HG03066 (cell line): ENCODE measurements around the gene OPRM1.
"Not testable (repeated sequence)": the region's sequence is repeated elsewhere in the genome, so short reads cannot be mapped to it uniquely, and the experiment has no call there.

Source experiments
- ATAC-seq: cut with Tn5 transposase; IDR thresholded peaks from one replicate; pipeline ENCODE4 v1.9.1; 2021; ENCODE audit warnings: low read depth; ENCODE audit not compliant: unreplicated experiment

OPRM1 gene

DNA sequence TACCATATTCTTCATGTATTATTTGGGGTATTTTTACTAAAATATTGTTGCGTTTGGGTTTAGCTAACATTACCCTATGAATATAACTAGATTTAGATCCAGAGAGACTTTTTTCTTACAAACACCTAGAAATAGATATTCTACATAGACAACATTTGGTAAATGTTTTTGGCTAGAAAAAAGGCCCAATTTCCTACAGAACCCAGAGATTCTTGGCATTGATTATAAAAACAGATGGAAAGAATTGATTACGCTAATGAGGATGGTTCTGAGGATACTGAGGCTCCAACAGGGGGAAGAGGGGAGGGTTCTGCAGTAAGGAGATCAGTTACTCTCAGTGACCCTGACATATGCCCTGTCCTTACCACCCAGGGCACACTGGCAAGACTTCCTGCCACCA, 194.3 kb downstream of the OPRM1 start:
- ATAC-seq = no peak

DNA sequence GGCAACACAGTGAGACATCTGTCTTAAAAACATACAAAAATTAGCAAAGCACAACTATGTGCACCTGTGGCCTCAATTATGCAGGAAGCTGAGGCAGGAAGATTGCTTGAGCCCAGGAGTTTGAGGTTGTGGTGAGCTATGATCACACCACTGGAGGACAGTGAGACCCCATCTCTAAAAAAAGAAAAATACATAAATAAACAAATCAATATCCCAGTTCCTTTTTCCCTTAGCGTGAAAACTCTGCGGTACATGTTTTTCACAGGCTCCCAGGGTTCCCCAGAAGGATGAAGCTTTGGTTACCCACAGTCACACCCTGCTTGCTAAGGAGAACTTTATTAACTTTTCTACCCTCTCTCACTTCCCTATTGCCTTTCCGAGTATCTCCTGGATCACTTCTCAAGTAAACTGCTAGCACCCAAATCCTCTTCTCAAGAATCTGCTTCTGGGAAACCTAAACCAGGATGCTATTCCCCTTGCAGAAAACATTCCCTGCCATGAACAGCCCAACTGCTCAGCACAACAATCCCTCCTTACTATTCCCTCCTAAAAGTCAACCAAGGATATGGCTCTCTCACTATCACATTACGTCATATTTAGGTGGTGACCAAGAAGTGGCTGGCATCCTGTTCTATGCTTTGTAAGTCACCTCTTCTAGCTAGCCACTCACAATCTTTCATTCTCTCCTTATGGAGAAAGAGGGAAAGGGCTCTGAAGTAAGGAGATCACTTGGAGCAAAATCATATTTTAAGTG, 195.2 kb downstream of the OPRM1 start:
- ATAC-seq = peak; percentile 66

GRCh38 chr6:154236646-154237301, 197.7 kb downstream of the OPRM1 start:
- ATAC-seq = no peak

GRCh38 chr6:154238831-154239230, 199.8 kb downstream of the OPRM1 start:
- no peak for ATAC-seq

DNA sequence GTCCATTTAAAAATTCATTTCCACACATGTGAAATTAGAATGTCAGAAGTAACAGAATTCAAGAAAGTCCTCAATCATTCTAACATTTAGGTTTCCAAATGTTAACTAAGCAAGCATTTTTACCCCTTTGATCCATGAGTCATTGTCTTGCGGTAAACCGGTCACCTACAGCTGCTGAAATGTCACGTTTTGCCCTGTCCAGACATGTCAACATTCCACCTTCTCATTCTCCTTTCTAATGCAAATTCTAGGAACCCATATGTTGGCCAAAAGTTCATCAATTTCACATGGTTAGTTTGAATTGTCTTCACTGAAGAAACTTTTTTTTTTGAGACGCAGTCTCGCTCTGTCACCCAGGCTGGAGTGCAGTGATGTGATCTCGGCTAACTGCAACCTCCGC, 200.4 kb downstream of the OPRM1 start:
- ATAC-seq = no peak

DNA sequence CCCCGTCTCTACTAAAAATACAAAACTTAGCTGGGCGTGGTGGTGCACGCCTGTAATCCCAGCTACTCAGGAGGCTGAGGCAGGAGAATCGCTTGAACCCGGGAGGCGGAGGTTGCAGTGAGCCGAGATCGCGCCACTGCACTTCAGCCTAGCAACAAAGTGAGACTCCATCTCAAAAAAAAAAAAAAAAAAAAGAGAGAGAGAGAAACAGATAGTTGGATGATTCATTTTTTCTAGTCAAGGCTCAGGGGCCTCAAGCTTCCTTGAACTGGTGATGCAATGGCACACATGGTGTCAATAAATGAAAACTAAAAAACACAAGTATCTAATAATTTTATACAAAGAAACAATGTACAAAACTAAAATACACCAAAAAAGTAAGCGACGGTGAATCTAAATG, 202.0 kb downstream of the OPRM1 start:
- not testable (repeated sequence) for ATAC-seq

DNA sequence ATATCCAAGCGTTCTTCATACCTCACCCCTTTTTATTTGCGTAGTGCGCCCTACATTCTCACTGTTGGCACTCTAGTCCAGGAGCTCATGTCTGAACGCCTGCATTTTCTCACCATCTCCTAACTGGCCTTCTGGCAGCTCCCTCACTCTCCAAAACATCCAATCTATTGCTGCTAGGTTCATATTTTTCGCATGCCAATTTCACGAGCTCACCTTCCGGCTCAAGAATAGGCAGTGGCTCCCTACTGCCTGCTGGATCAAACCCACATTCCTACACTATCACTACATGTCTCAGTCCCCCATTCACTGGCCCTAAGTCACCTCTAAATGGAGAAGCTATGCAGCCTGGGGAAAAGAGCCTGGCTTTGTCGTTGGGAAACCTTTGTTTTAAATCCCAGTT, 202.5 kb downstream of the OPRM1 start:
- ATAC-seq = no peak

GRCh38 chr6:154242617-154243357, 203.7 kb downstream of the OPRM1 start:
- ATAC-seq = no peak

DNA sequence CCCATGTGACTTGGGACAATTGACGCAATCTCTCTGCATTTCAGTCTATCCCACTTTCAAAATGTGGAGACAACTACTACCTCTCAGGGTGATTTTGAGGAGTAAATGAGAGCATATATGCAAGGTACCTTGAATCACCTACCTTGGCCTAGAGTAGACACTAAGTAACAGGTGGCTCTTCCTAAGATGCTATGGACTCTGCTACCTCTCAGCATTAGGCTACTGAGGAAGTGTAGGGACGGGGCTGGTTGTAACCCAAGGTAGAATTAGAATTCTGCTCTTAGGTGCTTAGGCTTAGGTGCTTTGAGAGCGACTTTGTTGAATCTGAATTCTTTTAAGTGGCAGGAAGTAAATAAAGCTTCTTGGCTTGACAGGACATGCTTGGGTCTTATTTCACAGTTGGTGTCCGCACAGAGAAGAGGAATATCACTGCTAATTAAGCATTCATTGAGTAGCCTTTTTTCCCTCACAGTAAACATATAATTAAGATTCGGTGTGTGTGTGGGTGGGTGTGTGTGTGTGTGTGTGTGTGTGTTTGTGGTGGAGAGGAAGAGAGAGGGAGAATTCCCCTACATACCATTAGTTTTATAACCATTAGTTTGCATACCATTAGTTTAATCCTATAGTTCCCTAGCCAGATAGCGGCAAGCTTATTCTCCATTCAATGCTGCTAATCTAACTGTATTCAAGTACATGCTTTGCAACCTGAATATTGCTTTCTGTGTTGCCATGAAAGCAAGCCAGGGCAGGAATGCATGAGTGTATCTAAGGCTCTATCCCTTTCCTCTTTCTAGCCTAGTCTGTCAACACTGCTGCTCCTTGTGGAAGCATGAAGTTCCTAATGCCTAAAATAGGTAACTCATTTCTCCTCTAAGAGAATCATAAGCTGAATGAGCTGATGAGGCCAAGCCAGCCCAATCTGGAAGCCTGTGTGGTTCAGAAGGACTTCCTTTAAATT, 205.0 kb downstream of the OPRM1 start:
- no peak for ATAC-seq

- no peak for ATAC-seq
These were observed 206.5 kb downstream of the OPRM1 start for GRCh38 chr6:154245506-154245905.

DNA sequence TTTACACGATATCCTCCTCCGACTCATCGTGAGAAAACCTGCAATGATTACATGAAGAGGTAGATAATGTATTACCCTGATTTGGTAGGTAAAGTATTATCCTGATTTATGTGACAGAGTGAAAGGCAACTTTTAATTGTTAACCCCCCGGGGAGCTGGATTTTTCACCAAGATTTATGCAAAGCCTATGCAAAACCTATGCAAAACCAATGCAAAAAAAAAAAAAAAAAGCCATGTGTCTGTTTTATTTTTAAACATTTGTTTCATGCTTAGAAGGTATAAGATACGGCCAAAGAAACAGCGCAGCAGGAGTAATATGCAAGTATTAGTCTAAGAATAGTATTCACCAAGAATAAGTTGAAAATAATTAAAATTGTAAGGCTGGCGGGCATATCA, 207.7 kb downstream of the OPRM1 start:
- no peak for ATAC-seq

DNA sequence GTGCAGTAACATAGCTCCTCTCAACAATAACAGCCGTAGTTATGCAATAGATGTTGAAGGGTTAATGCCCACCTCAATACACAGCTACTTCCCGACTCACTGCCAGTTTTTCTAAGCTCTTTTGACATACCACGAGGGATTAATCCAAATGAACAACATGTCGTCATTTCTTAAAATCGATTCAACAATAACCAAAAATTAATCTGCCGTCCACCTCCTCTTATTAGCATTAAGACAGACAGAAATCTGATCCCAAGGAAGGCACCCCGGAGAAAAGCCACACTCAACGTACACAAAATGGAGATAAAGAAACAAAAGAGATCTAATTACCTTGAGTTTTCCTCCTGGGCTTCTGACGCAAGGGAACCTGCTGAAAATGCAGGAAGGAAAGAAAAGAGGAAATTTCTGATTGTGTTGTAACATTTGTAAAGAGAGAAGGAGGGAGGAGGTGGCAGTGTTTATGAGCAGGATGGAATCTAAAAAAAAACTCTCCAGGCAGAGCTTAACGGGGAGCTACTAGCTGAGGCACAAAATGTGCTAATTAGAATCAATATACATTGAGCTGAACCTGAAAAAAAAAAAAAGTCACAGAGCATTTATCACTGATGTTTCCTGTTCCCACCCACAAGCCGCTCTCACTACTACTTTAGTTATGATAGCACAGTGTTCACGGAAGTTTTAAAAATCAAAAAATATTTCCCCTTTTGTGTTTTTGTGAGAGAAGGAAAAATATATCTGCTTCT, 208.2 kb downstream of the OPRM1 start:
- ATAC-seq = peak; percentile 29

GRCh38 chr6:154249499-154250298, 210.7 kb downstream of the OPRM1 start:
- peak; percentile 69 for ATAC-seq

- ATAC-seq = no peak
These were observed 212.1 kb downstream of the OPRM1 start for GRCh38 chr6:154251116-154251515.

GRCh38 chr6:154252678-154253077, 213.6 kb downstream of the OPRM1 start:
- ATAC-seq = no peak

DNA sequence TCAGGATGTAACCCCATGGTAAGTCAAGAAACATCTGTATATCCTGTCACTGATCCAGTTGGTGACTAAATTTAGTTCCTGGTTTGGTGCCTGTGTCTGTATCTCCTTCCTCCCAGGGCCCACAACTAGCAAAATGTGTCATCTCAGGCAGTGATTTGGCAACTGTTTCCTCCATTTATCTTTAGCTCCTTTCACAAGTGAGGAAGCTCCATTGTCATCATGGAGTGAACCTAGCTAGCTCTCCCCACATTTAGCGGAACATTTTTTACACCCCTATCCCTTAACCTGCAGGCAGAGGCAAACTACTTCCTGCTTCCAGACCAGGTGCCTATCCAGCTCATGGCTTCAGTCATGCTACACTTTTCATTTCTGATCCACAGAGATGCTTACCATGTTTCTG, 218.0 kb downstream of the OPRM1 start:
- no peak for ATAC-seq

GRCh38 chr6:154258064-154258757, 219.2 kb downstream of the OPRM1 start:
- peak; percentile 73 for ATAC-seq

DNA sequence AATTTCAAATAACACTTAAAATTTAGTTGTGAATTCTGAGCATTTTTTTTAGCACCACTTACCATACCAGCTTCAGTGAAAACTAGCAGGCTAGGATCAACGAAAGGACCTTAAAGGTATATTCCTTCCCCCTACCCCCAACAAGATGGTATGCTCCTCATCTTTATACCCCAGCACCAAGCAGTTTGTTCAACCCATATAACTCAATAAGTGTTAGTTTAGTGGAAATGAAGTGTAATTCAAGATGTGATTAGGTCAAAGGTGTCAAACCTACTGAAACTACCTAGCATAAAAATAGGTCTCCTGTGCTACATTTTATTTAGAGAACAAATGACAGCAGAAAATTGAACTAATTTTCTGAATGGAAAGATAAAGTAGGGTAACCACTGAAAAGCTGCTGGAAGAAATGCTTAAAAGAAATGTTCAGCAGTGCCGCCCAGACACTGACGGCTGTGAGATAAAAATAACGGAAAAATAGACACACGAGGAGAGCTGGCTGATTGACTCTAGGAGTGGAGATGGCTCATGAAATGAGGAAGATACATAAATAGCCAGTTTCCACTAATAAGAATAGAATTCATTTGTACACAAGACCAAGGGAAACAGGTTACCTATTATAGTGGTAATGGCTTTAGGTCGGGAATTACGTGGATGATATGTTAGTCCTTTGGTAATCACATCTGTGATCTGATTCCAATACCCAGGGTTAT, 222.8 kb downstream of the OPRM1 start:
- no peak for ATAC-seq
